Globus pallidus (tissue), 1 donor: ENCODE data around the gene MARK3.
A peak's percentile ranks its signal among the peaks of the same experiment; 100 is the strongest.

ENCODE experiments used
- DNase-seq: peaks from one replicate; pipeline ENCODE4 v3.0.0-alpha.2; 2015; ENCODE audit warnings: low spot score

MARK3 gene

DNA sequence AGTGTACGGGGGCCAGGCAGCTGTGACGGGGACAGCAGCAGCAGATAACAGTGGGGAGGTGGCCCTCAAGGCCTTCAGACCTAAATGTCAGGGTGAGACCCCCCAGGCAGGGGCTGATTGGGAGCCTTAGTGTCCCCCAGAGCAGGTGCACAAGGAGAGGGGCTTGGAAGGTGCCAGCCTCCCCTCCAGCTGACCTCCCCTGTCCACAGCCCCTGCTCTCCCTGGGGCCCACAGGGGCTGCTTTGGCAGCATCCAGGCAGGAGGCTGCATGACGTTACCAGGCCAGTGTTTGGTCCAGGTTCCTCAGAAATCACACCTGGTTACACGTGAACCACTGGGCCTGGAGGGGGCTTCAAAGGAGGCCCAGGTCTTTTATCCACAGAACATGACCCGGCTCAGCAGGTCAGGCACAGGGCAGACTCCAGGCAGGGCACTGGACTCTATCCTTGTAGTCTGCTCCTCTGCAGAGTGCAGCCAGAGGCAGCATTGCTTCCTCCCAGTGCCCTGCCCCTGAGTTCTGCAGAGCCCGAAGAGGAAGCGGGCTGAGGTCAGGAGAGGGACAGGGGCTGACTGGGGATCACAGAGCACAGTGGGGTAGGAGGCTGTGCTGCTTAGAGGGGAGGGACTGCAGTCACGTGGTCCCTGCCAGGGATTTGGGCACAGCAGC lies 141.2 kb downstream of the MARK3 start:
- no peak for DNase-seq

- no peak for DNase-seq
These were observed 141.7 kb downstream of the MARK3 start for GRCh38 chr14:103526914-103527248.

DNA sequence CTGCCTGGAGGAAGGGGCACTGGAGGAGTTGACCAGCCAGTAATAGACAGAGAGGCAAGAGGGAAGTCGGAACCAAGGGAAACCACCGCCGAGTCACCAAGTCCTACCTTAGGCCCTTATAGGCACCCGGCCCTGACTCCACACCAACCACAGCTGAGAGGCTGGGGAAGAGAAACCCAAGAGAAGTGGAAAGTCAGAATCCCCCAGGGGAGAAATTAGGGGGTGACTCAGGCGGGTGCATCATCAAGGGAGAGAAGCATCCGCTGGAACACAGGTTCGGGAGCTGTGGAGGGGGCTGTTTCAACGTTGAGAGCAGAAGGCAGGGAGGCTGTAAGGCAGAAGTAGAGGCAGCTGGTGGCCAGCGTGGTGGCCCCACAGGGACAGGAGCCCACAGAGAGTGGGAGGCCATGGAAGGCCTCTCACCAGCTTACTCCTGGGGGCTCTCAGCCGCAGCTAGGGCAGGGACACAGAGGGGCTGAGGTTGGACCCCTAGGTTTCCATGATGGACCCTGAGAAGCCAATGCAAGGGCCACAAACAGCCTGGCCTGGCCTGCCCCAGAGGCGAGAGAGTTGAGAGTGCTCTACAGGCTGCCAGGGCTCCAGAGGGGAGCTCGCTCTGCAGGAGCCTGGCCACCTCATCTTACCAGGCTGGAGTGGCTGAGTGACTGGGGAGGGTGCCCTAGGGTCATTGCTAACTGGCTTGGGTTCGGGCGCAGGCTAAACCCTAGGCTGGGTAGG lies 142.4 kb downstream of the MARK3 start:
- no peak for DNase-seq

- DNase-seq, result no peak
These were observed 143.0 kb downstream of the MARK3 start for GRCh38 chr14:103528146-103528586.

GRCh38 chr14:103528587-103529382 lies 143.6 kb downstream of the MARK3 start, which contains the start of gene TRMT61A:
TSS of gene TRMT61A (plus strand) at chr14:103529196. CDS start at chr14:103529979, 783 bp downstream.
- peak; percentile 91 for DNase-seq

GRCh38 chr14:103529383-103530365 lies 144.5 kb downstream of the MARK3 start:
- no peak for DNase-seq

DNA sequence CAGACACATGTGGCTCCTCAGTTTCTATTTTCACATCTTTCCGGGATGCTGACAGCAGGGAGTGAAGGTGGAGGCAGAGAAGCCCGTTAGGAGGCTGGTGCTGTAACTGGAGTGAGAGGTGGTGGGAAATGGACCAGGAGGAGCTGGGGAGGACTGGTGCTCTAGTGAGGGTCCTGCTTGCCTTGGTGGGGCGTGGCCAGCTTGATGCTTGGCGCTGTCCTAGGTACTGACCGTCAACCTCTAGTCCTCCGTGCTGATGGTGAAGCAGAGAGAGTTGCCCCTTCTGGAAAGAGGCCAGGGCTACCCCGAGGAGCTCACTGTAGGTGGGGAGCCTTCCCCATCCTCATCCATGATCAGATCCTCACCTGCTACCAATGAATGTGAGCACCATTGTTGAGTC lies 145.2 kb downstream of the MARK3 start:
- no peak for DNase-seq

DNA sequence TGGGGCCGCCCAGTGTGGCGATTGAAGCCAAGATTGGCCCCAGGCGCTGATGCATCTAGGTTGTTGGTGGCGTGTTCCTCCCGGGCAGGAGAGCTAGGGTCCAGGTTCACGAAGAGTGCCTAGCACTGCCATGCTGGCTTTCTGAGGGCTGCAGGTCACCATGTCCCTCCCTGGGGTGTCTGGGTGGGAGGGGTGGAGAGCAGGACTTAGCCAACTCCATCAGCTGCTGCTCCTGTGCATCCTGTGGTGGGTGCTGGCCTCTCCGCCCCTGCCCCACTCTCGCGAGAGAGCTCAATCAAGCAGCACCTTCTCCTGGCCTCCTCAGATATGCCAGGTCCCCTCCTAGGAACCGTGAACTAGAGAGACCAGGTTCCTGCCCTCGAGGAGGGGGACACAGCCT lies 145.6 kb downstream of the MARK3 start:
- DNase-seq, result no peak

DNA sequence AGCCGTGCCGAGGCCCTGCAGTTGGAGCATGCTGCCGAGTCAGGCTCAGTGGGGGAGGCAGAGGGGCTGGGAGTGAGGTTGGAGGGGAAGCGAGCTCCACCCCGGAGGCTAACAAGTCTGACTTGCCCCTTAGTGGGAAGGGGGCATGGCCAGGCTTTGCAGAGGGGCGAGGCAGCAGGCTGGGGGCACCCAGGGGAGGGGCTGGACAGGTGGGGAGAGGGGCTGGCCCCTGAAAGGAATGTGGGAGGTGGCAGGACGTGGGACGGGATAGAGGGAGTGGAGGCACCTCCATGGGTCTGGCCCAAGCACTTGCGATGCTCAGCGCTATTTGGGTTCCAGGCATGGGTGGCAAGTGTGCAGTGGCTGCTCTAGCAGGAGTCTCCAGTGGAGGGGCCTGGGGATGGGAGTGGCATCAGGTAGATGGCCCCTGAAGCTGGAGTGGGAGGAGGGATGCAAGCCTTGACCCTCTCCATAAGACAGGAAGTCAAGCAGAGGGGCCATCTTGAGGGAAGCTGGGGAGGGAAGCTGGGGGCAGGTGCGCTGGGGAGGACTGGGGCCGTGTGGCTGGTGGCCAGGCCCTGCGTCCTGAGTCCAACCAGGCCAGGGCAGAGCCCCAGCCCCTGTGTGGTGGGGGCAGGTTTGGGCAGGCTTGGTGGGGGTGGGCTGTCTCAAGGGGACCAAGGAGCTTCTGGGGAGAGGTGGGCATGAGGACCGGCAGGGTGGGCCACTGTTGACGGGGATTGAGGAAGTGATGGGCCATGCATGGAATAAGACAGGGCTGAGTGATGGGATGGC lies 146.4 kb downstream of the MARK3 start:
- no peak for DNase-seq

- DNase-seq, result no peak
These were observed 147.3 kb downstream of the MARK3 start for GRCh38 chr14:103532216-103533136.

GRCh38 chr14:103533137-103533998 lies 148.2 kb downstream of the MARK3 start:
- DNase-seq, result no peak

DNA sequence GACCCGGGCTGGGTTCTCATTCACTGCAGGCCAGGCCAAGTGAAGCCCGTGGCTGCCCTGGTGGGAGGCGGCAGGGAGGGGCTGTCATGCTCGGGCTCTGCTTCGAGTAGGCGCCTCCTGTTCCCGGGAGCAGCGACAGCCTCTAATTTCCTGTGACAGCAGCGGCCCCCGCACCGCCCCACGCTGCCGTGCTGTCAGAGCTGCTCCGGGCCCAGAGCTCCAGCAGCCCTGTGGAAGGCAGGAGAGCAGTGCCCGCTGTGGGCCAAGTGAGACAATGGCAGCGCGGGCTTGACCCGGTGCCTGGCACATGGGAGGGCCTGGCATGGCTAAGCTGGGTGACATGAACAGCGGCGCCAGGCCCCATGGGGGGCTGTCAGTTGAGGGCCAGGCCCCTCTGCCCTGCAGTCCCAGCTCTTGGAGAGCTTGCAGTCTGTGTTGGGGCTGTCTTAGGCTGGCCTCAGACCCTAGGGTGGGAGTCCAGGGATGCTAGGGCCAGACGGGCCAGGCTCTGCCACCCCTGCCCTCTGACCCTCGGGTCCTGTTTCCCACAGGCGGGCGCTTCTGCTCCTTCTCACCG lies 148.9 kb downstream of the MARK3 start:
- DNase-seq, result no peak

GRCh38 chr14:103534576-103535061 lies 149.4 kb downstream of the MARK3 start:
- no peak for DNase-seq

- DNase-seq, result no peak
These were observed 150.1 kb downstream of the MARK3 start for GRCh38 chr14:103535081-103535890.

GRCh38 chr14:103535891-103536565 lies 150.8 kb downstream of the MARK3 start:
- DNase-seq, result no peak

DNA sequence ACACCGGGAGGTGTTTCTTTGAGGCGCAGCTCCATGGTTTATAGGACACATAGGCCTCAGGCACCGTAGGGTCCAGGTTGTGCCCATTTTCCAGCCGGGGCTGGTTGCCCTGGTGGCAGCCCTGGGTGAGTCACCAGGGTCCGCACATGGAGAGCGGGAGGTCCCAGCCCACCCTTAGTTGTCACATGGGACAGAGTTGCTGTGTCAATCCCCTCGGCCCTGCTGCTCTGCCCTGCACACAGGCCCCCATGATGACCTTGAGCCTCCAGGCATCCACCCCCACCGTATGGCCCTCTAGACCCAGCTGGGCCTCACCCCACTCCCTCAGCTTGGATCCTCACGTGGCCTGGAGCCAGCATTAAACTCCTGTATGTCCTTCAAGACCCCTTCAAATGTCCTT lies 151.5 kb downstream of the MARK3 start:
- no peak for DNase-seq
